Esophagus mucosa (tissue), 1 donor: ENCODE data around the gene EIF4E1B. TPM values are rescaled to one million over a fixed set of nuclear protein-coding genes. Genes with fewer than 3 reads are reported as not detected.

ENCODE experiments used
- ATAC-seq: fragments of 200-7000 bp; cut with Tn5 transposase; one replicate; pipeline ENCODE4 v1.9.1; 2020
- total RNA-seq: library from RNA; stranded (reverse); gene quantifications from one replicate; pipeline ENCODE4 v1.2.4, GENCODE V29; 2023
- donor health status: DM: yes; HTN: yes; CAD: no.

The EIF4E1B gene
- total RNA-seq, 1 donor from 2014 or later = not detected

DNA sequence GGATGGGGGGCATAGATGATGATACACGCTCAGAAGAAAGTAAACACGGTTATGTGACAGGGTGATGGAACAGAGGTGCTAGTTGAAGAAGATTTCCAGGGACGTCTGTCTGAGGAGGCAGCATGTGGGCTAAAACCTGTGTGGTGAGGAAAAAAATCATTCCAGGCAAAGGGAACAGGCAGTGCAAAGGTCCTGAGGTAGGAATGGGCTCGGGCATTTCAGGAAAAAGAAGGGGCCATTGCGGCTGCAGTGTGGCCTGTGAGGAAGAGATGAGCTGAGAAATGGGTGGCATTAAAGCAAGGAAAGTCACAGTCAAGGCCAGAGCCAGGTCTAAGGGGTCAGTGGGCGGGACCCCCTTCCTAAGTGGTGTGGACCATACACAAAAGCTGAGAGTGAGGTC, 35.0 kb downstream of the EIF4E1B start:
- ATAC-seq = no peak

DNA sequence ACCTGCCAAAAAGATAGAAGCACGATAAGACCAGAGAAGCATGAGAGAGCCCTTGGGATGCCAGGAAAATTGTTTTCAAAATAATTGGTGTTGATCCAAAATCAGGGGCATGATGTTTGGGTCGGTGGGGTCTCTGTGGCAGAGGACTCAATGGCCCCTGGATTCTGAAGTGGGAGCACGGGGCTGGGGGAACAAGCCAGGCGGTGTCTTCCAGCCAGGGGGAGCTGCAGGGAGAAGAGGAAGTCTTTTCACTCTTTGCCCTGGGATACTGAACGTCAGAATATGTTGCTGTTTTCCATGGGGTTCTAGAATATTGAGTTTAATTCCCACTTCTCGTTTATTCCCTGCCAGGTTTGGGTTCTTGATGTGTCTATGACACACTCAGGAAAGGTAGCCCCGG, 37.2 kb downstream of the EIF4E1B start:
- no peak for ATAC-seq

- no peak for ATAC-seq
These were observed 40.0 kb downstream of the EIF4E1B start for GRCh38 chr5:176670449-176670848.

GRCh38 chr5:176671399-176671798, 40.9 kb downstream of the EIF4E1B start:
- ATAC-seq = no peak

- ATAC-seq = no peak
These were observed 41.6 kb downstream of the EIF4E1B start for GRCh38 chr5:176671890-176672747.

- ATAC-seq = no peak
These were observed 43.4 kb downstream of the EIF4E1B start for GRCh38 chr5:176673651-176674583.

DNA sequence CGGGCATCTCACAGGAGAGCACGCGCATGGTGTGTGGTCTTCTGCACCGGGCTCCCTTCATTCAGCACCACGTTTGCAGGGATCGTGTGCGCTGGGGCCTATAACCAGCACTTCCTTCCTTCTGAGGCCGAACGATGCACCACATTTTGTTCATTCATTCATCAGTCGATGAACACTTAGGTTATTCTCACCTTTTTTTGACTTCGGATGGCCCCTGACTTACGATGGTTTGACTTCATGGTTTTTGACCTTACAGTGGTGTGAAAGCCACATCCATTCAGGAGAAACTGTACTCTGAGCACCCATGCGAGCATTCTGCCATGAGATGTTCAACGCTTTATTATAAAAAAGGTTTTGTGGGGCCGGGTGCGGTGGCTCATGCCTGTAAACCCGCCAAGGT, 44.3 kb downstream of the EIF4E1B start:
- ATAC-seq = no peak

DNA sequence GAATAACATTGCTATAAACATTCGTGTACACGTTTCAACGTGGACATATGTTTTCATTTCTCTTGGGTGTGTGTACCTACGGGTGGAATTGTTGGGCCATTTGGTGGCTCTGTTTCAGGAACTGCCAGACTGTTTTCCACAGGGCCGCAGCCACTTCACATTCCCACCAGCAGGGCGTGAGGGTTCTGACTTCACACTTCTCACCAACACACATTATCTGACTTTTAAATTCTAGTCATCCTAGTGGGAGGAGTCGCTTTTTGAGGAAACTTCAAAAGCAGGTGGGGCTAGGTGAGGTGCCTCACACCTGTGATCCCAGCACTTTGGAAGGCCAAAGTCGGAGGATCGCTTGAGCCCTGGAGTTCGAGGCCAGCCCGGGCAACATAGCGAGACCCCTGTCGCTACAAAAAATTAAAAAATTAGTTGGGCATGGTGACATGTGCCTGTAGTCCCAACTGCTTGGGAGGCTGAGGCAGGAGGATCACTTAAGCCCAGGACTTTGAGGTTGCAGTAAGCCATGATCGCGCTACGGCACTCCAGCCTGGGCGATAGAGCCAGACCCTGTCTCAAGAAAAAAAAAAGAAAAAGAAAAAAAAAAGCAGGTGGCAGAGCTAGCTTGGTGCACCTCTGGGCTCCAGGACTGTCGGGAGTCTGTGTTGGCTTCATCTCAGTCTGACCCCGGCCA, 45.3 kb downstream of the EIF4E1B start:
- peak; percentile 25 for ATAC-seq

GRCh38 chr5:176676361-176676824, 45.9 kb downstream of the EIF4E1B start:
- no peak for ATAC-seq

DNA sequence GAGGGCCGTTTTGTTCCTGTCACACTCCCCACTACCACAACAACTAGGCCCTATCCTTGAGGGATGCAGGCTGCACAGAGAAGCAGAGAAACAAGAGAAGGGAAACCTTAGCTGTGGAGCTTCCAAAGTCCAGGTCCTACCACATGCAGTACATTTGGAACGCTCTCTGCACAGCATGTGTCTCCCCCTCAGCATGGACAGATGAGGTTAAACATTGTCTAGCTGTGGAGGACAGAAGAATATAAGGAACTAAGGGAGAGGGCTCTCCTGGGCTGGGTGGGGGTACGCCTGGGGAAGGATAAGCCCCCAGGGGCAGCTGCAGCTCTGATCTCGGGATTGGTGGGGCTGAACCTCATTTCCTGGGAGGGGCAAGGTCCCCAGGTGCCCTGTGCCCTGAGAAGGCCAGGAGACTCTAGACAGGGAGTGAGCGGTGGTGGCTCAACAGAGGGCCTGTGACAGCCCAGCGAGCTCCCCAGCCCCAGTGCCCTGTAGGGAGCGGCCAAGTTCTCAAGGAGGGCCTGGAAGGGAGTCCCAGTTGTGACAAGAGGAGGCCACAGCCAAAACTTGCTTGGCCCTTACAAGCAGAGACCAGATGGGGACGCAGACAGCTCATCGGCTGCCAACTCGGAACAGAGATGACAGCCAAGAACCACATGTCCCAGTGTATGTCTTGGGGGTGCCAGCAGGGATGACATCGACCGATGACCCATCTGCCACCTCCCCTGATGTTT, 46.9 kb downstream of the EIF4E1B start:
- ATAC-seq = no peak

- no peak for ATAC-seq
These were observed 48.1 kb downstream of the EIF4E1B start for GRCh38 chr5:176678584-176678983.

DNA sequence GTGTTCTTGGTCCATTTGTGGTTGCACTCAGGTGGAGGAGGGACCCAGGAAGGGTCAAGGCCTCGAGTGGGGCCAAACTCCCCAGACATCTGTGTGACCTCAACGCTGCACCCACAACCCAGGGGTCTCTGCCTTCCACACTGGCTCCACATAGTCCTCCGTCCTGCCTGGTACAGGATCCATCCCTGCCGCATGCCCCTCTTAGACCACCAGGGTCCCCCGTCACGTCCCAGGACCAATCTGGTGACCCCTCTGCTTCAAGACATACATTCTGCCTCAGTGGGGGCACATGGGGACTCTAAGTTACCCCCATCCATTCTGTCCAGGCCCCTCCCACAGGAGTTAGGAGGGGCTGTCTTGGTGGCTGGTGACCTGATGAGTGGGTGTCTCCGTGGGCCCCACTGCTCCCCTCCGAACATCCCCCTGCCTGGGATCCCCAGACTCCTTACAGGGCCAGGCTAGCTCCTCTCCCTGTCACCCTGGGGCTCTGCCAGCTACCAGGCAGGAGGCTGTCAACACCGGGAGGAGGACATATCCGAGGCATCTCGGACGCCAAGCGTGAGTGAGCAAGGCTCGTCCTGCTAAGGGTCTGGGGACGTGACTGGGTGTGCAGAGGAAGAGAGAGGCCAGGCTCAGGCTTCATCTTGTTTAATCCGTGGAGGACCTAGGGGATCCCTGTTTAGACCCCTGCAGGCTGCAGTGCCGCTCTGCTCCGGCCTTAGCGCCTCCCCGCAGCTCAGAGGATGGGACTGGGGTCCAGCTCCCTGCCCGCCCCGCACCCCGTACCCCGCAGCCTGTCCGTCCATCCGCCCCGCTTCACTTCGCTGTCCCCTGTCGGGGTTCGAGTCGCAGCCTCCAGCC, 49.1 kb downstream of the EIF4E1B start:
- ATAC-seq = no peak

DNA sequence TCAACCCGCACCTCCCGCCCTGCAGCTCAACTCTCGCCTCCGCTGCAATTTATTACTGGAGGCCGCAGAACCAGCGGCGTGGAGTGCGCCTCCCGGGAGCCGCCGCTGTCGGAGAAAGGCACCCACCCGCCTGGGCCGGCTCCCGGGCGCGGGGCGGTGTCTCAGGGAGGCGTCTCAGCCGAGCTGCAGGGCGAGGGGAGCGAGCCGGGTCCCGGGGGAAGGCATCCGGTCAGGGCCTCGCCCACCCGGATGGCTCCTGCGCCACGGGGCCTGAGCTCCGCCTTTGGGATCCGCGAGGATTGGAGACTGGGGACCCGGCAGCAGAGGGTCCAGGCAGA, 49.7 kb downstream of the EIF4E1B start:
- ATAC-seq = no peak

DNA sequence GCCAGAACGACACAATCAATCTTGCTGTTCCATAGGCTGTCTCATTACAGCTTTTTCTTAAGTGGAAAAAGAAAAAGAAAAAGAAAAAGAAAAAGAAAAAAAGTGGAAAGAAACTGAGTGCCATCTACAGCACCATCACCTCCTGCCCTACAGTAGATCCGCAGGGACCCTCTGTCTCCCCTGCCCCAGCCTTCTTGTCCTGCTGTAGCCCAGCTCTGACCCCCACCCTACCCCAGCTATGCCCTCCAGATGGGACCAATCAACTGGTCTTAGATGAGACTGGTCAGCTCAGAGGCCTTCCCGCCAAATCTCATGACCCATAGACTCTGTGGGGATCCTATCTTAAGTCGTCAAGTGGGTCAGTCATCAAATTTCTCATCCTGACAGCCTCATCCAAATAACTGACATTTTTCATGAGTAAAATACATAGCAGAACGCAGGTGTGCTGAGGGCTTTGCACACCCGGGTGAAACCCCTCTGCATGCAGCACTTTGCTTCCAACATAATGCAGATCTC, 51.6 kb downstream of the EIF4E1B start:
- ATAC-seq = no peak

- no peak for ATAC-seq
These were observed 54.5 kb downstream of the EIF4E1B start for GRCh38 chr5:176685010-176685409.

DNA sequence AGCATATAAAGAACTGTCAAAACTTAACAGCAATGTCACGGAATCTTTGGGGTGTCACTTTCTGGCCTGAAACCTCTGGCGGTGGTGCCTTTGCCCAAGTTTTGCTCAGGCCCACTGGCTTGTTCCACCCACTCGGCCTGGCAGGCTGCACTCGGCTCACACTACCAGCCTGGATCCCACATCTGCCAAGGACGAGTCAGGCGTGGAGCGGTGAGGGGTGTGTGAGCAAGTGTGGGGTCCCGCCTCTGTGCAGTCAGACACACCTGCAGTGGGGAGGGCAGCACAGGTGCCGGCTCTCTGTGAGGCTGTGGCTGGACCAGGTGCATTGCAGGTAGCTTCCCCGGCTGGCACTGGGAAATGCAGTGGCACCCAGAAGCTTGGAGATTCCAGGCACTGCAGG, 56.8 kb downstream of the EIF4E1B start:
- ATAC-seq = no peak

DNA sequence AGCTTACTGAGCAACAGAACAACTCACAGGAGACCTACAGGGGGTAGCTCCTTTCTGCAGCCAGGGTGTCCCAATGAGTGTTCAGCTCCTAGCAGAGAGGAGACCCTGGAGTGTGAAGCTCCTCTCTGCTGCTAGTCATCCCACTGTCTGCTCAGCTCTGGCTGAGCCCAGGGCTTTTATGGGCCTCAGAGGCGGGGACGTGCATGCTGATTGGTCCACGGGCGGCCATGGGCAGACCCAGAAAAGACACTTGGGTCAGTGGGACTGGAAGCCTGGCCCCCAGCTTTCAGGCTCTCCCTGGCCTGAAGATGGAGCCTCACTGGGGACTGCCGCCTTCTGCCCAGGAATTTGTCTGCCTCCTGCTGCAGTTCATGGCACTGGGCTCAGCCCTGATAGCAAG, 57.4 kb downstream of the EIF4E1B start:
- no peak for ATAC-seq

DNA sequence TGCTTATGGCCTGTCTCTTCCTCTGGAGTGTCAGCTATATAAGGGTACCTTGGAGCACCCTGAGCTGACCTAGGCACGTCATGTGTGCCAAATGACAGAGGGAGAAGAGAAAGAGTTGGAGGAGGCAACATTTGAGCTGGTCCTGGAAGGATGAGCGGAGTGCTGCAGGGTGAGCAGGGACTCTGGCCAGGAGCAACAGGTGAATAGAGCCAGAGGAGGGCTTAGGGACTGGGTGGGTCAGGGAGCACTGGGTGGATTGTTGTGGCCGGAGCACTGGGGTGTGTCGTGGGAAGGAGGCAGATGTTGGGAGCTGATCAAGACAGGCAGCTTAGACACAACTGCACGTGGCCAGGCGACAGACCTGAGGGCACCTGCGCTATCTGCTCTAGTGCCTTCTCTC, 60.4 kb downstream of the EIF4E1B start:
- no peak for ATAC-seq

- ATAC-seq = no peak
These were observed 61.0 kb downstream of the EIF4E1B start for GRCh38 chr5:176691524-176691923.

DNA sequence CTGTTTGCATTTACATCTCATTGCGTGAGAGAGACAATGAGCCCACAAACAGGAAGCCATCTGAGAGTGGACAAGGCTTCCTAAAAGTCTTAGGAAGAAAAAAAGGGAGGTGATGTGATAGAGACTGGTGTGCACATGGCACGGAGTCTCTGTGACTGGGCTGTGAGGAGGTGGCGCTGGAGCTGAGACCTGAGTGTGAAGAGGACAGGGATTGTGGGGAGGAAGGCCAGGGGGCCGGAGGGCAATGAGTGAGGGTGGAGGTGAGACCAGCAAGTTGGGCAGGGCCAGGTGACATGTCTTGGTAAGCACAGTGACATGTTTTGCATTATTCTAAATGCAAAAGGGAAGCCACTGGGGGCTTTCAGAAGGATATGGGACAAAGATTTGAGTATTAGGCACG, 61.9 kb downstream of the EIF4E1B start:
- peak; percentile 32 for ATAC-seq
